Mesangial cell (primary cell): ENCODE measurements around the gene BUB3. TPM values are rescaled to one million over a fixed set of nuclear protein-coding genes. Genes with fewer than 3 reads are reported as not detected.

Experiments used
- total RNA-seq: library from RNA; depleted of rRNA; stranded (reverse); fragments of >200 nt; gene quantifications from 2 replicates; pipeline ENCODE4 v1.2.3, GENCODE V29; 2015

BUB3 gene
- 99.0 and 238 TPM in 2 replicates for total RNA-seq

GRCh38 chr10:123154092-123154710 lies at the start of gene BUB3:
Gene BUB3 (plus strand): TSS chr10:123154402. CDS start chr10:123154918, 516 bp downstream.

DNA sequence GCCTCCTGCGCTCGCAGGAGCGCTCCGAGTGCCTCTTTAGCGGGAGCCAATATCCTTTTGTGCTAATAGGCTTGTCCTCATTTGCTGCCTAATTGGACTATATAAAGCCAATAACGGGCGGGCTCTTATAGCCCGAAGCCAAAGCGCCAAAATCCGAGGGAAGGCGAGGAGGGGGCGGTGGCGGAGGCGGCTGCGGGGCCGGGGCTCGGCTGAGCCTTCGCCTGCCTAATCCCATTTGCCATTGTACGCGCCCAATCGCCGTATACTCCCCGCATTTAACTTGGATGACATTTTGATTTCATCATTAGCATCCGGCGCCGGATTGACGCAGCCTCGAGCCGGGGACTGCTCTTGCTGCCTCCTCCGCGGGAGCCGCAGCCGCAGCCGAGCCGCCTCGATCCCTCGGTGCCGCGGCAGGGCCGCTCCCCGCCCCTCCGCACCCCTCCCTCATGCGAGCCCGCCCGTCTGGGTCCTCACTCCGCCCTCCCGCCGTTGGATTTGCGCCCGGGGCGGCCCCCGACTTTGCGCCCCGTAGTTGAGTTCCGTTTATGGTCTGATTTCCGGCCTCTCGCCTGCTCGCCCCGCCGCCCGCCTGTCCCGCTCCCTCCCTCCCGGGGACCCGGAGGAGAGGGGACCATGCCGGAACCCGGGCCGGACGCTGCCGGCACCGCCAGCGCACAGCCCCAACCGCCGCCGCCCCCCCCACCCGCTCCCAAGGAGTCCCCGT lies 18.6 kb upstream of the BUB3 start, which contains the start of gene HMX3:
TSS of gene HMX3 (plus strand) at position 556 of the 727 bp plus-strand sequence. CDS start at position 637, 81 bp downstream.

DNA sequence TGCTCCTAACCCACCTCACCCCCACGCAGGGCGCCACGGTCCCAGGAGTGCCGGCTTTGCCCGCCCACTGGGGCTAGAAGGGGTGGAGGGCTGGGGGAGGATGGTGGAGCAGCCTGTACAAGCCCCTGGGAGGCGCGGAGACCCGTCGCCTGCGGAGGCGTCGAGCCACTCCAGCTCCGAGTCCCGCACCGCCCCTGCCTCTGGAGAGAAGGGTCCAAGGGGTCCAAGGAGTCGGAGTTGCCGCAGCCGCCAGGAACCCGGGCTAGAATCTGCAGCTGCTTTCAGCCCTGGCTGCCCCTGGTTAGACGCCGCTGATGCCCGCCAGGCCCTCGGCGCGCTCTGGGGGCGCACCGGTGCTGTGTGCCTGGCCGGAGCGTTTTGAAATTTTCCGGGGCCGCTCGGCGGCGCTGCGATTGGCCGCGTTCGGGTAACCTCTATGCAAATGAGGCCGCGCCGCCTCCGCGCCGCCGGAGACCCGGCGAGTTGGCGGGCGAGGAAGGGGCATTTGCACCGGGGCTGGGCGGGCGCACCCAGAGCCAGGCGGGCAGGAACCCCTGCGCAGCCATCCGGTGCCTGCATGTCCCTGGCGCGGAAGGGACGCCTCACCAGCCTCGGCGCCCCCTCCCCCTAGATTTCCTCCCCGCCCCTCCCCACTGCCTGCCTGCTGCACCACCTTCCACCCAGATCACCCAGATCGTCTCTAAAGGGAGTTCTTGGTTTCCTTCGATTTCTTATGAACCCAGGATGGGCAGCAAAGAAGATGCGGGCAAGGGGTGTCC lies 6.4 kb upstream of the BUB3 start, which contains the start of gene HMX2:
TSS of gene HMX2 (plus strand) at position 502 of the 779 bp plus-strand sequence. CDS start at position 745, 243 bp downstream.

Other genes starting within 250 kb of the BUB3 start
- not detected in 2 replicates for gene FAM24A, start 243.8 kb upstream of the BUB3 start, total RNA-seq
- 6.0 and 7.2 TPM in 2 replicates for gene C10orf88, start 200.2 kb upstream of the BUB3 start, total RNA-seq
- gene PSTK, start 174.0 kb upstream of the BUB3 start, total RNA-seq: 2.8 and 6.7 TPM in 2 replicates
- 2.0 and 2.9 TPM in 2 replicates for gene IKZF5, start 145.6 kb upstream of the BUB3 start, total RNA-seq
- gene ACADSB, start 145.4 kb upstream of the BUB3 start, total RNA-seq: 3.3 and 3.7 TPM in 2 replicates
- gene HMX3, start 18.4 kb upstream of the BUB3 start, total RNA-seq: not detected in 2 replicates
- not detected in 2 replicates for gene HMX2, start 6.3 kb upstream of the BUB3 start, total RNA-seq